NCI-H2227 treated with DMSO at 0.1 percent for 48 hours (cell line): ENCODE results near the gene FUT9.

Experiments
- DNase-seq: peaks from one replicate; lab custom pipeline; 2025; lab: John Stamatoyannopoulos, UW

FUT9 gene

GRCh38 chr6:96073555-96073954 lies 57.8 kb downstream of the FUT9 start:
- no peak for DNase-seq

GRCh38 chr6:96074006-96074405 lies 58.2 kb downstream of the FUT9 start:
- no peak for DNase-seq

- DNase-seq: no peak
Observed at GRCh38 chr6:96075826-96076225, 60.1 kb downstream of the FUT9 start.

- DNase-seq: no peak
Observed at GRCh38 chr6:96086745-96087144, 71.0 kb downstream of the FUT9 start.

- peak; percentile 0 for DNase-seq
Observed at GRCh38 chr6:96089173-96089572, 73.4 kb downstream of the FUT9 start.

GRCh38 chr6:96094077-96094476 lies 78.3 kb downstream of the FUT9 start:
- DNase-seq: no peak

- no peak for DNase-seq
Observed at GRCh38 chr6:96099069-96099468, 83.3 kb downstream of the FUT9 start.

- no peak for DNase-seq
Observed at GRCh38 chr6:96101564-96101963, 85.8 kb downstream of the FUT9 start.

GRCh38 chr6:96104910-96105309 lies 89.1 kb downstream of the FUT9 start:
- no peak for DNase-seq

GRCh38 chr6:96110878-96111277 lies 95.1 kb downstream of the FUT9 start:
- DNase-seq: no peak

GRCh38 chr6:96116674-96117073 lies 100.9 kb downstream of the FUT9 start:
- DNase-seq: no peak

- DNase-seq: no peak
Observed at GRCh38 chr6:96124778-96125177, 109.0 kb downstream of the FUT9 start.

- DNase-seq: no peak
Observed at GRCh38 chr6:96138406-96138805, 122.6 kb downstream of the FUT9 start.

- no peak for DNase-seq
Observed at GRCh38 chr6:96142142-96142541, 126.4 kb downstream of the FUT9 start.

GRCh38 chr6:96150431-96150830 lies 134.7 kb downstream of the FUT9 start:
- DNase-seq: no peak

- no peak for DNase-seq
Observed at GRCh38 chr6:96151707-96152106, 135.9 kb downstream of the FUT9 start.

- no peak for DNase-seq
Observed at GRCh38 chr6:96152114-96152708, 136.4 kb downstream of the FUT9 start.

- DNase-seq: no peak
Observed at GRCh38 chr6:96153775-96154174, 138.0 kb downstream of the FUT9 start.

GRCh38 chr6:96156425-96156824 lies 140.7 kb downstream of the FUT9 start:
- DNase-seq: no peak

- DNase-seq: no peak
Observed at GRCh38 chr6:96157018-96157565, 141.3 kb downstream of the FUT9 start.

GRCh38 chr6:96162711-96163120 lies 146.9 kb downstream of the FUT9 start:
- no peak for DNase-seq

GRCh38 chr6:96164802-96165201 lies 149.0 kb downstream of the FUT9 start:
- no peak for DNase-seq

GRCh38 chr6:96171112-96171511 lies 155.3 kb downstream of the FUT9 start:
- DNase-seq: no peak

- DNase-seq: no peak
Observed at GRCh38 chr6:96184798-96185197, 169.0 kb downstream of the FUT9 start.
